ENCODE results near the gene SRD5A1. TPM values are rescaled to one million over a fixed set of nuclear protein-coding genes. Genes with fewer than 3 reads are reported as not detected.

Gene SRD5A1, protein sequence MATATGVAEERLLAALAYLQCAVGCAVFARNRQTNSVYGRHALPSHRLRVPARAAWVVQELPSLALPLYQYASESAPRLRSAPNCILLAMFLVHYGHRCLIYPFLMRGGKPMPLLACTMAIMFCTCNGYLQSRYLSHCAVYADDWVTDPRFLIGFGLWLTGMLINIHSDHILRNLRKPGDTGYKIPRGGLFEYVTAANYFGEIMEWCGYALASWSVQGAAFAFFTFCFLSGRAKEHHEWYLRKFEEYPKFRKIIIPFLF
- polyA plus RNA-seq (2013, experiment 1 of 2): 17.1 TPM
- polyA plus RNA-seq (2013, experiment 2 of 2): 18.0 TPM

DNA sequence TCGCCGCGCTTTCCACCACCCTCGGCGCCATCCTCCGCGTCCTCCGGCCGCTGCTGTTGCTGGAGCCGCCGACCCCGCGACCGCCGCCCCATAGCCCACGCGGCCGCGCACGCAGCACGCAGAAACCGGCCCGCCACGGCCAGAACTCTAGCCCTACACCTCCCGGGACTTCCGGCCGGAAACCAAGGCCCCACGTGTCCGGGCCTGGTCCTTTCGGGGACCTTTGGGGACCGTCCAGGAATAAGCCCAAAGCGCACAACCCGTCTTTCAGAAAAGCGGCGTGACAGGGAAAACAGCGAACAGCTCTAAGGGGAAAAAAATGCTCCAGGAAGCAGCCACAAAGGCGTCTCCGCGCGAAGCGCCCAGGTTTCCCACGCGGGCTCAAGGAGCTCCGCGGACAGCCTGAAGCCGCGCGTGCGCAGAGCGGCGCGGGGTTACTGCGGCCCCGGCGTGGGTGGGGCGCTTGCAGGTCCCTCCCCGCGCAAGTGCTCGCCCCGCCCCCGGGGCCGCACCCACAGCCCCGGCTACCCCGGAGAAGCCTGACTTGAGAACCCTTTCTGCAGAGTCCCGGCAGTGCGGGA is at the start of gene SRD5A1, which contains the start of gene NSUN2:
SRD5A1 (plus strand) TSS at position 553 of the 581 bp plus-strand sequence. CDS start 137 bp downstream, outside the sequence.
NSUN2 (minus strand) TSS at position 157 of the 581 bp plus-strand sequence; CDS start at position 92, 65 bp downstream.
- Histone ChIP-seq H3K9ac (ENCODE audit: low read depth, low read length) (peak within 1 kb of the TSS; percentile 95), H3K9me3 (ENCODE audit: insufficient read depth, low read depth, low read length) (no peaks in the 10 kb centered on the region), H3K36me3 (ENCODE audit: insufficient read depth, low read length) (peaks cover 40% of the 10 kb centered on the region), H3K4me3 (ENCODE audit: low read length) (peak within 1 kb of the TSS; percentile 98), H3K4me1 (ENCODE audit: insufficient read depth, low read length) (peaks cover 12% of the 10 kb centered on the region; the same call in 1 of the 2 replicates), H3K27me3 (ENCODE audit: insufficient read depth, low read length) (no peaks in the 10 kb centered on the region), H3K27ac (ENCODE audit: low read depth, low read length) (peak within 1 kb of the TSS; percentile 84)
- WGBS: under 1% methylated on average over 66 of the region's 66 CpGs

DNA sequence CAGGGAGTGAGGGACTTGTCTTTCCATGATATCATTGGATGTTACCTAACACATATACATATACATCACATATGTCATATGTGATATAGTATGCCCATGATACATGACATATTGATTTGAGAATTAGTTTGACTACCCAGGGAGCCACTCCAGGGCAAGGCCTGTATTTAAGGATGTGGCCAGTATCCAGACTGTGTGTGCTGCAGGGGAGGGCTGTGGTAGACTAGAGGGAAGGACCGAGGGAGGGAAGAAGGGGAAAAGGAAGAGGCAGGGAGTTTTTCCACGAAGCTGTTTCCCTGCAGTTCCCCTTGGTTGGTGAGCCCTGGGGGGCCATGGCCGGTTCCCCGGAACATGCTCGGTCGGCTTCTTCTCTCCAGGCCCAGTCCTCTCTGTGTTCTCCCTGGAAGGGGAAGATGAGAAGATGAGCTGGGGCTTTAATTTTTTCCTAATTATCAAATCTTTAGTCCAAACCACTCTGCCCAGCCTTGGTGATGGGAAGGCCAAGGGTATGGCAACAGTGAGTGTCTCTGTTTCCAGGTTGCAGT is 49.1 kb upstream of the SRD5A1 start:
- no peak overlapping the region for H3K27ac ChIP-seq (ENCODE audit: low read depth, low read length)
- WGBS: 82% methylated on average over 6 of the region's 6 CpGs
- H3K27me3 ChIP-seq (ENCODE audit: insufficient read depth, low read length): peaks cover 36% of the 10 kb centered on the region
- no peaks in the 10 kb centered on the region for H3K4me1 ChIP-seq (ENCODE audit: insufficient read depth, low read length)
- no peaks in the 10 kb centered on the region for H3K36me3 ChIP-seq (ENCODE audit: insufficient read depth, low read length)
- H3K4me3 ChIP-seq (ENCODE audit: low read length): 0 out of 2 replicates have a peak overlapping the region, but pooled peaks have one; percentile 62
- no peak overlapping the region for H3K9ac ChIP-seq (ENCODE audit: low read depth, low read length)
- no peaks in the 10 kb centered on the region for H3K9me3 ChIP-seq (ENCODE audit: insufficient read depth, low read depth, low read length)

DNA sequence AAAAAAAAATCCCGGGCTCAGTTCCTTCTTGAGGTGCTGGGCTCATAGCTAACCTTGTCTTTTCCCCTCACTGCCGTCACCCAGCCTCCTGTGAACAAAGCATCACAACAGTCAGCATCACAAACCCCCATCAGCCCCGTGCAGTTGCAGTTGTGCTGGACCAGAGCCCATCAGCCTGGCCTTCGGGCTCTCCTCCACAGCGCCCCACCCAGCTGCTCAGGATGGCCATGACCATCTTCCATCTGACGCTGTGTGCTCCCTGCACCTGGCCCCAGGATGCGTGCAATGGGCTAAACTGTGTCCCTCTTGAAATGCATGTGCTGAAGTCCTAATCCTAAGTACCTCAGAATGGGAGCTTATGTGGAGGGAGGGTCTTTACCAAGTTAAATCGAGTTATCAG is 48.5 kb upstream of the SRD5A1 start:
- WGBS: 89% methylated on average over 8 of the region's 8 CpGs
- Histone ChIP-seq H3K9ac (ENCODE audit: low read depth, low read length) (no peak overlapping the region), H3K9me3 (ENCODE audit: insufficient read depth, low read depth, low read length) (no peaks in the 10 kb centered on the region), H3K4me1 (ENCODE audit: insufficient read depth, low read length) (no peaks in the 10 kb centered on the region), H3K36me3 (ENCODE audit: insufficient read depth, low read length) (no peaks in the 10 kb centered on the region), H3K4me3 (ENCODE audit: low read length) (no peak overlapping the region), H3K27me3 (ENCODE audit: insufficient read depth, low read length) (peaks cover 36% of the 10 kb centered on the region), H3K27ac (ENCODE audit: low read depth, low read length) (no peak overlapping the region)

DNA sequence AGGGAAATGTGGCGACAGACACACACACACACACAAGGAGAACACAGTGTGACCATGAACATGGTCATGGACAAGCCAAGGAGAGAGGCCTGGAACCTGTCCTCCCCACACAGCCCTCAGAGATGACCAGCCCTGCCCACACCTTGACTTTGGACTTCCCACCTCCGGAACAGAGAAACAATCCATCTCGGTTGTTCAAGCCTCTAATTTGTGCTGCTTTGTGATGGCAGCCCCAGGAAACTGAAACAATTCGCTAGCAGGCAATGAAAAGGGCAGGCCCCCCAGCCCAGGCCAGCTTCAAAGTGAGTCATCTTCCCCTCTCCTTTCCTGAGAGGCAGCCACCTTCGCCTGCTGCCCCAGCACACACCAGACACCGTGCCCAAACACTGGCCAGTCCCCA is 48.1 kb upstream of the SRD5A1 start:
- Histone ChIP-seq H3K4me3 (ENCODE audit: low read length) (no peak overlapping the region), H3K9me3 (ENCODE audit: insufficient read depth, low read depth, low read length) (no peaks in the 10 kb centered on the region), H3K27ac (ENCODE audit: low read depth, low read length) (no peak overlapping the region), H3K36me3 (ENCODE audit: insufficient read depth, low read length) (no peaks in the 10 kb centered on the region), H3K4me1 (ENCODE audit: insufficient read depth, low read length) (no peaks in the 10 kb centered on the region), H3K9ac (ENCODE audit: low read depth, low read length) (no peak overlapping the region), H3K27me3 (ENCODE audit: insufficient read depth, low read length) (peaks cover 36% of the 10 kb centered on the region)
- WGBS: 65% methylated on average over 6 of the region's 6 CpGs

DNA sequence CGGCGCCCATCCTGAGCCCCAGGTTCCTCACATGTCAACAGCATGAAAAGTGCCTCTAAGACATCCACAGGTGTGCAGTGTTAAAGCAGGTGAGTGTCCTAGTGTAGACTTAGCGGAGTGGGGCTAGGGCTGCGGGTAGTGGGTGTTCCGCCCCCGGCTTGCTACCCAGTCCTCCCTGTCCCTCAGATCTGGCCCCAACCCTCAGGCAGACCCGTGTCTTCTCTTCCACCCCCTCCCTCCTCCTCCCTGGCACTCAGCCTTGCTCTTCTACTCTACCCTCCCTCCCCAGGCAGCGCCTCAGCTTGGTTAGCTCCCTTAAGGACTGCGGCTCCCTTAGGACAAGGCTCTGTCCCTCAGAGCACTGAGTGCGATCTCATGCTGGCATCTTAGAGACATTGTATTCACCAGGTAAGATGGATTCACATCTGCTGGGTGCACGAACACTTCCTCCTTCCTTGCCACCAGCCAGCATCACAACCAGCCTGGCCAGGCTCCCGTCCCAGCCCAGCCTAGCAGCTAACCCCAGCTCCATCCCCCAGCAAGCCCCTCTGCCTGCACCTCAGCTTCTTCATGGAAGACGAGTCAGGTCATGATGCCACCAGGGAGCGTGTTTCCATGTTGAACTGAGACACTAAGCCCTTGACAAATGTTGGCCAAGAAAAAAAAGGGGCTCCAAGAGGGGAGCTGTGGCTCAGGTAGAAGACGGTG is 47.1 kb upstream of the SRD5A1 start:
- Histone ChIP-seq H3K27ac (ENCODE audit: low read depth, low read length) (no peak overlapping the region), H3K4me3 (ENCODE audit: low read length) (no peak overlapping the region), H3K9me3 (ENCODE audit: insufficient read depth, low read depth, low read length) (no peaks in the 10 kb centered on the region), H3K36me3 (ENCODE audit: insufficient read depth, low read length) (no peaks in the 10 kb centered on the region), H3K9ac (ENCODE audit: low read depth, low read length) (no peak overlapping the region), H3K27me3 (ENCODE audit: insufficient read depth, low read length) (peaks cover 36% of the 10 kb centered on the region), H3K4me1 (ENCODE audit: insufficient read depth, low read length) (no peaks in the 10 kb centered on the region)
- 88% methylated on average over 15 of the region's 15 CpGs for WGBS

DNA sequence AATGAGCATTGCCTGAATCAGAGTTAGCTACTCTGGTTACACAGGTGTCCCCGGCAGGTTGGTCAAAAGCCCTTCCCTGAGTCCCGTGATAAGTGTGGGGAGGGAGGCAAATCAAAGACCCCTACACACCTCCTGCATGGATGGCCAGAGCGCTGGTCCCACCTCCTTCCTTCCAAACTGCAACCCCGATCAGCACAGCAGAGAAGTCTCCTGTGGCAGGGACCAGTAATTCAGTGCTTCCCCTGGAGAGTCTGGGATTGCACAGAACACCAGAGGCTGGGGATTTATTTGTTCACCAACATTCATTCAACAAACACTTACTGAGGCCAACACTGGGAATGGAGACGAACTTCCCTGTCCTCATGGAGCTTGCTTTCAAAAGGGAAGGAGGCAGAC is 46.6 kb upstream of the SRD5A1 start:
- no peaks in the 10 kb centered on the region for H3K36me3 ChIP-seq (ENCODE audit: insufficient read depth, low read length)
- H3K9me3 ChIP-seq (ENCODE audit: insufficient read depth, low read depth, low read length): no peaks in the 10 kb centered on the region
- WGBS: 85% methylated on average over 4 of the region's 5 CpGs
- H3K27ac ChIP-seq (ENCODE audit: low read depth, low read length): no peak overlapping the region
- H3K27me3 ChIP-seq (ENCODE audit: insufficient read depth, low read length): peaks cover 33% of the 10 kb centered on the region
- no peak overlapping the region for H3K4me3 ChIP-seq (ENCODE audit: low read length)
- no peak overlapping the region for H3K9ac ChIP-seq (ENCODE audit: low read depth, low read length)
- no peaks in the 10 kb centered on the region for H3K4me1 ChIP-seq (ENCODE audit: insufficient read depth, low read length)

DNA sequence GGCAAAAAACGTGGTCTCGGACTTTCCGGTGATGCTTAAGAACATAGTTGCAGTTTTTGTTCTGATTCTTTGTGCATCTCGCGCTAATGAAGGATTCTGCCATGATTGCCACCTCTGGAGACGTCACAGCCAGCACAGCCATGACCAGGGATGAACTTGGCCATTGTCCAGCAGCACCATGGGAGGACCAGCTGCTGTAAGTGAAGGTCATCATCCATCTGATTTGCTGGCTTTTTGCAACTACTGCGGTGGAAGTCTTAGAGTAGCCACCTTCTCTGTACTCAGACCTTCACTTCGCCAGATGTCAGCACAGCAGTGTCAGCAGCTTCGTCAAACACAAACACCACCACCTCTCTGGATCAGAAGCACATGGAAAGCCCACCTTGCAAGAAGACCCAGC is 46.1 kb upstream of the SRD5A1 start:
- no peaks in the 10 kb centered on the region for H3K9me3 ChIP-seq (ENCODE audit: insufficient read depth, low read depth, low read length)
- peaks cover 28% of the 10 kb centered on the region for H3K27me3 ChIP-seq (ENCODE audit: insufficient read depth, low read length)
- no peak overlapping the region for H3K4me3 ChIP-seq (ENCODE audit: low read length)
- H3K27ac ChIP-seq (ENCODE audit: low read depth, low read length): no peak overlapping the region
- WGBS: 93% methylated on average over 9 of the region's 9 CpGs
- no peaks in the 10 kb centered on the region for H3K36me3 ChIP-seq (ENCODE audit: insufficient read depth, low read length)
- H3K9ac ChIP-seq (ENCODE audit: low read depth, low read length): no peak overlapping the region
- H3K4me1 ChIP-seq (ENCODE audit: insufficient read depth, low read length): no peaks in the 10 kb centered on the region

DNA sequence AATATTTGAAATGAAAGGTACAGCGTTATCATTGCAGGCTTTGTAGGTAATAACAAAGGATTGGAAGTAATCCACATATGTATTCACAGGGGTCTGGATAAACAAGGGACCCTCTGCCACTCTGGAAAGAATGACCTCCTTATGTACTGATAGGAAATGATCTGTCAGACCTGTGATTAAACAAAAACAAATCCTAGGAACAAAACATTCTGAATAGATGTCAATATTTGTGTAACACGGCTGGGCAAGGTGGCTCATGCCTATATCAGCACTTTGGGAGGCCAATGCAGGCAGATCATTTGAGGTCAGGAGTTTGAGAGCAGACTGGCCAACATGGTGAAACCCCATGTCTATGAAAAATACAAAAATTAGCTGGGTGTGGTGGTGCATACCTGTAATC is 42.7 kb upstream of the SRD5A1 start:
- 92% methylated on average over 2 of the region's 2 CpGs for WGBS
- no peaks in the 10 kb centered on the region for H3K36me3 ChIP-seq (ENCODE audit: insufficient read depth, low read length)
- no peaks in the 10 kb centered on the region for H3K27me3 ChIP-seq (ENCODE audit: insufficient read depth, low read length)
- H3K9ac ChIP-seq (ENCODE audit: low read depth, low read length): no peak overlapping the region
- H3K4me1 ChIP-seq (ENCODE audit: insufficient read depth, low read length): no peaks in the 10 kb centered on the region
- no peaks in the 10 kb centered on the region for H3K9me3 ChIP-seq (ENCODE audit: insufficient read depth, low read depth, low read length)
- no peak overlapping the region for H3K4me3 ChIP-seq (ENCODE audit: low read length)
- no peak overlapping the region for H3K27ac ChIP-seq (ENCODE audit: low read depth, low read length)

DNA sequence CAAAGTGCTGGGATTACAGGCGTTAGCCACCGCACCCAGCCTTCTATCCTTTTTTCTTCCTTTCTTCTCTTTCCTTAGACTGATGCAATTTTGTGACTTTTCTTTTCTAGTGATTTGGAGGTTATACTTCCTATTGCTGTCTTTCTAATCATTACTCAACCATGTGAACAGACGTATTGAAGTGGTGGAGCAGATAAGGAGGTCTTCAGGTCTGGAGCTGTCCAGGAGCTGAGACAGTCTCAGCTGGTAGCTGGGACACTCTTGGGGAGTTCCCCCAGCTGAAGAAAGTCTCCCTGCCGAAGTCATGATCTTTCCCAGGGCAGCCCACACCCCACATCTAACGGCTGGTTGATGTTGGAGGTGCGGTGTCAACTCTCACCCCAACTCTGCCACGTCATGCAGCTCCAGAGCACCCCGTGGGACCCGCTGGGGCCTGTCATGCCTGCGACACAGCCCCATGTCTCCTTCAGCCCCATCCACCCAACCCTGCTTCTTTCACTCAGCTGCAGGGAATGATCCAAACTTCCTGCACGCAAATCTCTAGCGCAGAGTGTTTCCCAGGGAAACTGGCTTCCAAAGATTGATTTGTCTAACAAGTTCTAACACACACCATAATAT is 41.5 kb upstream of the SRD5A1 start:
- WGBS: 93% methylated on average over 12 of the region's 12 CpGs
- H3K36me3 ChIP-seq (ENCODE audit: insufficient read depth, low read length): peaks cover 10% of the 10 kb centered on the region; the same call in 1 of the 2 replicates
- H3K4me3 ChIP-seq (ENCODE audit: low read length): no peak overlapping the region
- H3K27me3 ChIP-seq (ENCODE audit: insufficient read depth, low read length): no peaks in the 10 kb centered on the region
- H3K4me1 ChIP-seq (ENCODE audit: insufficient read depth, low read length): no peaks in the 10 kb centered on the region
- no peaks in the 10 kb centered on the region for H3K9me3 ChIP-seq (ENCODE audit: insufficient read depth, low read depth, low read length)
- no peak overlapping the region for H3K9ac ChIP-seq (ENCODE audit: low read depth, low read length)
- no peak overlapping the region for H3K27ac ChIP-seq (ENCODE audit: low read depth, low read length)

DNA sequence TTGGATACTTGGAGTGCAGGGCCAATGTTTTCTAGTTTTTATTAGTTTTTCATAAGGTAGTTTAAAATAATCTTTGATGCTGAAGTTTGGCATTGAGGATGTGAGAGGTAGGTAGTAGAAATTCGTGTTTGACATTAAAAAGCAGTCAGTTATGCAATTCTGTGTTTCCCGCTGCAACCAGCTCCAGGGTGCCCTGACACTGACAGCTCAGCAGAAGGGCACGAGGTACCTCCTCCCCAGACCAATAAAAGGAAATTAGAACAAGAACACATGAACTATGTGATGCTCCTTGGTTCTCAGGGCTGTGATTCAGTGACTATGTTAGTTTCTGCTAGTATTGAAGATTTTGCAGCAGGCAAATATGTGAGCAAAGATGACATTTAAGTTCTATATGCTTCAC is 40.6 kb upstream of the SRD5A1 start:
- Histone ChIP-seq H3K4me3 (ENCODE audit: low read length) (no peak overlapping the region), H3K9me3 (ENCODE audit: insufficient read depth, low read depth, low read length) (no peaks in the 10 kb centered on the region), H3K27ac (ENCODE audit: low read depth, low read length) (no peak overlapping the region), H3K27me3 (ENCODE audit: insufficient read depth, low read length) (no peaks in the 10 kb centered on the region), H3K36me3 (ENCODE audit: insufficient read depth, low read length) (peaks cover 15% of the 10 kb centered on the region; the same call in 1 of the 2 replicates), H3K4me1 (ENCODE audit: insufficient read depth, low read length) (no peaks in the 10 kb centered on the region), H3K9ac (ENCODE audit: low read depth, low read length) (no peak overlapping the region)
- 87% methylated on average over 3 of the region's 3 CpGs for WGBS
